Measurements from ENCODE around the gene CATSPER3. TPM values are rescaled to one million over a fixed set of nuclear protein-coding genes. Genes with fewer than 3 reads are reported as not detected.

Gene CATSPER3
- total RNA-seq, 2 donors from 2014 or later = 3.2 TPM; not detected in 1

DNA sequence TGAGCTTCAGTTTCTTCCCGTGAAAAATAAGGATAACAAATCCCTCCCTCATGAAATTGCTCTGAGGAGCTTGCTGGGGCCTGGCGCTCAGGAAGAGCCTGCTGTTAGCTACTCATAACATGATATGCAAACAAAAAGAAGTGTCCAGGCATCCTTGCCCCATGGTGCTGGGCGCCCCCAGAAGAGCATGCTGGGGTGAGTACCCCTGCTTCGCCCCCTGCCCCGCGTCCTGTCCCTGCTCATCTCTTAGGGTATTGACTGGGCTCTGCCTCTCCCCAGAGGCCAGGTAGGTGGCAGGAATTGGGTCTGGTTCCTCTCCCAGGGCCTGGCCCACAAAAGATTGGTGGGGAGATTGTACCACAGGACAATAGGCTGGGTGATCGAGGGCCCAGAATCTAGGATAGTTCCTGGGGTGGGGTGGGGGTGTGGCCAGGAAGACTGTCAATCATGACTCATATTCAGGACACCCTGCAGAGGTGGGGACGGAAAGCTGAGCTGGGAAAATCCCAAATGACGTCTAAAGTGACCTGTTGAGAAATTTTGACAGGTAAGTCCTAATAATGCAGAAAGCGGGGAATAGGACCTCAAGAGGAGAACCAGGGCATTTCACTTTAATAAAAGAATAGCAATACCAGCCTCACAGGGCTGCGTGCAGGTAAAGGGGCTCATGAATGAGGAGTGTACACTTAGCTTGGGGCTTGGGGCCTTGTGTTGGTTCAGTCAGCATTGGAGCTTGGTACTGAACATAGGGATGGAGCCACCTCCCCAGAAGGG, 57.4 kb downstream of the CATSPER3 start:
- TF ChIP-seq POLR2A (IDR thresholded peaks at IDR 0.05) (no peak), POLR2AphosphoS5 (IDR thresholded peaks at IDR 0.05) (no peak), CTCF (IDR thresholded peaks at IDR 0.05) (no peak)
- Histone ChIP-seq H3K27ac (no peak overlapping the region), H3K27me3 (replicated peaks; ENCODE audit: insufficient read depth) (peaks cover 1% of the 10 kb centered on the region), H3K9me3 (no peaks in the 10 kb centered on the region), H3K4me3 (no peak overlapping the region), H3K4me1 (replicated peaks) (no peaks in the 10 kb centered on the region), H3K36me3 (no peaks in the 10 kb centered on the region)
- intact Hi-C loops (cut with DNase I) = no loop called here
- WGBS = 86% methylated on average over 11 of the region's 11 CpGs
- no peak for DNase-seq (ENCODE audit: low spot score)

- Histone ChIP-seq H3K36me3 (no peaks in the 10 kb centered on the region), H3K9me3 (no peaks in the 10 kb centered on the region), H3K4me3 (no peak overlapping the region), H3K27me3 (replicated peaks; ENCODE audit: insufficient read depth) (peaks cover 5% of the 10 kb centered on the region), H3K27ac (no peak overlapping the region), H3K4me1 (replicated peaks) (no peaks in the 10 kb centered on the region)
- no peak for DNase-seq (ENCODE audit: low spot score)
- 90% methylated on average over 15 of the region's 15 CpGs for WGBS
- intact Hi-C loops (cut with DNase I) = no loop called here
- TF ChIP-seq POLR2AphosphoS5 (IDR thresholded peaks at IDR 0.05) (no peak), POLR2A (IDR thresholded peaks at IDR 0.05) (no peak), CTCF (IDR thresholded peaks at IDR 0.05) (no peak)
Measured at GRCh38 chr5:135025730-135026644, 58.3 kb downstream of the CATSPER3 start.

GRCh38 chr5:135026645-135027265, 59.0 kb downstream of the CATSPER3 start:
- DNase-seq (ENCODE audit: low spot score) = no peak
- TF ChIP-seq POLR2AphosphoS5 (IDR thresholded peaks at IDR 0.05) = no peak
- TF ChIP-seq CTCF (IDR thresholded peaks at IDR 0.05) = no peak
- no peak for TF ChIP-seq POLR2A (IDR thresholded peaks at IDR 0.05)
- 79% methylated on average over 12 of the region's 12 CpGs for WGBS
- intact Hi-C loops (cut with DNase I) = no loop called here
- Histone ChIP-seq H3K27ac (no peak overlapping the region), H3K4me1 (replicated peaks) (no peaks in the 10 kb centered on the region), H3K27me3 (replicated peaks; ENCODE audit: insufficient read depth) (peaks cover 5% of the 10 kb centered on the region), H3K36me3 (no peaks in the 10 kb centered on the region), H3K9me3 (no peaks in the 10 kb centered on the region), H3K4me3 (no peak overlapping the region)

DNA sequence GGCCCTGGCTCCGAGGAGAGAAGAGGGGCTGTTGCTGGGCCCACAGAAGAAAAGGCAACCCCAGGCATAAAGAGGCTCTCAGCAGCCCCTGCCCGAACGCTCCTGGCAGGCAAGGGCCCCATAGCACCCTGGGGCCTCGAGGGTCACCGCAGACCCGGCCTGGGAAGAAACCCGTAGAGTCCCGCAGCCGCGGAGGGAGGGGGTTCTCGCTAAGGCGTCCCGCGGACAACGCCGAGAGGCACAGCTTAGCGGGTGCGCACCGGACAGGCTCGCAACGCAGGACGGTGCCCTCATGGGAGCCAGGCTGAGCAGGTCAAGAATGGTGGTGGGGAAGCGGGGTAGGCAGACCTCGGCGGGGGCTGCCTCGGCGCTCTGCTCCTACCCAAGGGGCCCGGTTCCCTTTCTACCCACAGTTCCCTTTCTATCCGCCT, 59.6 kb downstream of the CATSPER3 start:
- Histone ChIP-seq H3K27ac (no peak overlapping the region), H3K36me3 (no peaks in the 10 kb centered on the region), H3K9me3 (no peaks in the 10 kb centered on the region), H3K4me1 (replicated peaks) (no peaks in the 10 kb centered on the region), H3K27me3 (replicated peaks; ENCODE audit: insufficient read depth) (peaks cover 5% of the 10 kb centered on the region), H3K4me3 (no peak overlapping the region)
- WGBS = 57% methylated on average over 29 of the region's 29 CpGs
- DNase-seq (ENCODE audit: low spot score) = no peak
- intact Hi-C loops (cut with DNase I) = no loop called here
- TF ChIP-seq CTCF (IDR thresholded peaks at IDR 0.05) (no peak), POLR2AphosphoS5 (IDR thresholded peaks at IDR 0.05) (no peak), POLR2A (IDR thresholded peaks at IDR 0.05) (no peak)
